Fibroblast of pulmonary artery (primary cell): Measurements from ENCODE around the gene CCDC86.
"Not testable (repeated sequence)": the region's sequence is repeated elsewhere in the genome, so short reads cannot be mapped to it uniquely, and the experiment has no call there.

Source experiments
- DNase-seq: peaks from one replicate; pipeline ENCODE4 v3.0.0-alpha.2; 2010; ENCODE audit warnings: low read depth
- H3K4me3 ChIP-seq: replicated peaks from 2 replicates; pipeline ENCODE4 v1.5.1; 2011; ENCODE audit warnings: low read depth, mild to moderate bottlenecking, control low read depth, low read length, moderate library complexity
- TF ChIP-seq, protein P1 (sequence below): IDR thresholded peaks from 2 replicates; pipeline ENCODE4 v1.5.1; 2011; ENCODE audit warnings: mild to moderate bottlenecking, control low read depth, low read length, inconsistent platforms; ENCODE audit errors: missing control alignments

The CCDC86 gene

DNA sequence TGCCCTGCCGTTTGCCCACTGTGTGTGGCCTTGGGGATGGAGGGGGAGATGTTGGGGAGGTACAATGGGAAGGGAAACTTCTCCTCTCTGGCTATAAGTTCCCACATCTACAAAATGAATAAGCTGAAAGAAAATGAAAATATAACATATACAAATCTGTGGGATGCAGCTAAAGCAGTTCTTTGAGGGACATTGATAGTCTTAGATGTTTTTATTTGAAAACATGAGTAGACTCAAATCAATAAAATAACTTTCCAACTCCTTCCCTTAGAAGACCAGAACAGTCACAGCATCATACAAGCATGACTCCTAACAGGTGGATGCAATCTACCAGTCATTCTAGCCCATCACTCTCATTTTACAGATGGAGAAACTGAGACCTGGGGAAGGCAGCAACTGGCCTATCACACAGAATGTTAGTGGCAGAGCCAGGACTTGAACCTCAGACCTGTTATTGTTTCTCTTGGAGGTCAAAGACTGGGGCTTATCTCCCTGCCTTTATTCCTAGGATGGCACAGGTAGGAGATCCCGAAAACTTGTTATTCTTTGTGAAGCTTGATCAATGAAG, 25.2 kb upstream of the CCDC86 start:
- TF ChIP-seq, protein P1, sequence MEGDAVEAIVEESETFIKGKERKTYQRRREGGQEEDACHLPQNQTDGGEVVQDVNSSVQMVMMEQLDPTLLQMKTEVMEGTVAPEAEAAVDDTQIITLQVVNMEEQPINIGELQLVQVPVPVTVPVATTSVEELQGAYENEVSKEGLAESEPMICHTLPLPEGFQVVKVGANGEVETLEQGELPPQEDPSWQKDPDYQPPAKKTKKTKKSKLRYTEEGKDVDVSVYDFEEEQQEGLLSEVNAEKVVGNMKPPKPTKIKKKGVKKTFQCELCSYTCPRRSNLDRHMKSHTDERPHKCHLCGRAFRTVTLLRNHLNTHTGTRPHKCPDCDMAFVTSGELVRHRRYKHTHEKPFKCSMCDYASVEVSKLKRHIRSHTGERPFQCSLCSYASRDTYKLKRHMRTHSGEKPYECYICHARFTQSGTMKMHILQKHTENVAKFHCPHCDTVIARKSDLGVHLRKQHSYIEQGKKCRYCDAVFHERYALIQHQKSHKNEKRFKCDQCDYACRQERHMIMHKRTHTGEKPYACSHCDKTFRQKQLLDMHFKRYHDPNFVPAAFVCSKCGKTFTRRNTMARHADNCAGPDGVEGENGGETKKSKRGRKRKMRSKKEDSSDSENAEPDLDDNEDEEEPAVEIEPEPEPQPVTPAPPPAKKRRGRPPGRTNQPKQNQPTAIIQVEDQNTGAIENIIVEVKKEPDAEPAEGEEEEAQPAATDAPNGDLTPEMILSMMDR: no peak
- DNase-seq: no peak
- no peak overlapping the region for H3K4me3 ChIP-seq

DNA sequence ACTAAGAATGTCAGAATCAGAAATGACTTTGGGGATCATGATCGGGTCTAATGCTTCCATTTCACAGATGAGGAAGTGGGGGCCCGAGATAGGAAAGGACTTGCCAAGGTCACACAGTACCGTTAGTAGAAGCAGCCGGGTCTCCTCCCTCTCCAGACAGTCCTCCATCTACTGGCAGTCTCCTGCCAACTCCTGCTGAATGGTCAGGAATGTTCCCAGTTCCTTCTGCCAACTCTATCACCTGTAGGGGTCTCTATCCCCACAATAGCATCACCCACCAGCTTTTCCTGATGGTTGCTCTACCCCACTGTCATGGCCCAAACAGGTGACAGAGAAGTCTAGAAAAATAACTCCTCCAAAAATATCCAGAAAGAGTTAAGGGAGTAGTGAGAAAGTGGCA, 23.9 kb upstream of the CCDC86 start:
- no peak overlapping the region for H3K4me3 ChIP-seq
- DNase-seq: no peak
- TF ChIP-seq, protein P1: no peak

DNA sequence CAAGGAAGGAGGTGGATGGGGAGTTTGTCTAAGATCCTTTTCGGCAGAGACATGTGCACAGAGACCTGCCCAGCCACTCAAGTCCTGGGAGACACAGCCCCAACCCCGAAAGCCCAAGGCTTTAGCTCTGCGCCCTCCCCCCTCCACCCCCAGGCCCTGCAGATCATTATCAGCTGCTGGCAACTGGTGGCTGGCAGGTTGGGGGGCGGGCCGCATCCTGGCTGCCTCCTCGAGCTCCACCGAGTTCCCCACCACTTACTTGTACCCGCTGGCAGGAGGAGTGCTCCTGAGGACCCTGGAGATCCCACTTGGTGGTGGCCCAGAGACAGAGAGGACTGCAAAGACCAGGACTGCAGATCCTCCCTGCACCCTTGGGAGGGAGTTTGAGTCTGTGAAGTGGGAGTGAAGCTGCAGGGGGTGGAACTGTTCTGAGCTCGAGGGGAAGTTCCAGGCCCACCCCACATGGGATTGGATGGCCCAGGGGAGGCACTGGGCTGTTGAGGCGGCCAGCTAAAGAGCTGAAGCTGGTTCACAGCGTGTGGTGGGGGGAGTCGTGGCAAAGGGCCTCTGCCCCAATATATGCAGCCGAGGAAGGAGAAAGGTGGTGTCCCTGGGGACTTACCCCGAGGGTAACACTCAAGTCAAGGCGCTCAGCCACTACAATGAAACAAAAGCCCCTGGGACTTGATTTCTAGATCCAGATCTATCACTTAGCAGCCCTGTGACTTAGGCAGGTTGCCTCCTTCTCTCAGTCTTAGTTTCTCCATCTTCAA, 19.9 kb upstream of the CCDC86 start:
- DNase-seq: no peak
- TF ChIP-seq, protein P1: no peak

DNA sequence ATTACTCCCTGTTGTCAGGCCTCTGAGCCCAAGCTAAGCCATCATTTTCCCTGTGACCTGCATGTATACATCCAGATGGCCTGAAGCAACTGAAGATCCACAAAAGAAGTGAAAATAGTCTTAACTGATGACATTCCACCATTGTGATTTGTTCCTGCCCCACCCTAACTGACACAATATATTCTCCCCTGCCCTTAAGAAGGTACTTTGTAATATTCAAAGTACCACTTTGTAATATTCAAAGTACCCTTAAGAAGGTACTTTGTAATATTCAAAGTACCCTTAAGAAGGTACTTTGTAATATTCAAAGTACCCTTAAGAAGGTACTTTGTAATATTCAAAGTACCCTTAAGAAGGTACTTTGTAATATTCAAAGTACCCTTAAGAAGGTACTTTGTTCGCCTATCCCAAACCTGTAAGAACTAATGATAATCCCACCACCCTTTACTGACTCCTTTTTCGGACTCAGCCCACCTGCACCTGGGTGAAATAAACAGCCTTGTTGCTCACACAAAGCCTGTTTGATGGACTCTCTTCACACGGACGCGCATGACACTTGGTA, 18.1 kb upstream of the CCDC86 start:
- not testable (repeated sequence) for DNase-seq, H3K4me3 ChIP-seq

More for the DNA sequence above, 19.9 kb upstream of the CCDC86 start:
- H3K4me3 ChIP-seq: no peak overlapping the region

DNA sequence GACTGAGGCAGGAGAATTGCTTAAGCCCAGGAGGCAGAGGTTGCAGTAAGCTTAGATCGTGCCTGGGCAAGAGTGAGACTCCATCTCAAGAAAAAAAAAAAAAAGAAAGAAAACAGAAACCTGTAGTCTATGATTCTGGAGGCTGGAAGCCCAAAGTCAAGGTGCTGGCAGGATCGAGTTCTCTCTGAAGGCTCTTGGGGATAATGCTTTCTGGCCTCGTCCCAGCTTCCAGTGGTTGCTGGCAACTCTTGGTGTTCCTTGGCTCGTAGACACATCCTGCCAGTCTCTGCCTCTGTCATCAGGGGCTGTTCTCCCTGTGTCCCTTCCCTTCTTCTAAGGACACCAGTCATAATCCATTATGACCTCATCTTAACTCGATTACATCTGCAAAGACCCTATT, 16.8 kb upstream of the CCDC86 start:
- DNase-seq: no peak
- H3K4me3 ChIP-seq: no peak overlapping the region
- TF ChIP-seq, protein P1: no peak

DNA sequence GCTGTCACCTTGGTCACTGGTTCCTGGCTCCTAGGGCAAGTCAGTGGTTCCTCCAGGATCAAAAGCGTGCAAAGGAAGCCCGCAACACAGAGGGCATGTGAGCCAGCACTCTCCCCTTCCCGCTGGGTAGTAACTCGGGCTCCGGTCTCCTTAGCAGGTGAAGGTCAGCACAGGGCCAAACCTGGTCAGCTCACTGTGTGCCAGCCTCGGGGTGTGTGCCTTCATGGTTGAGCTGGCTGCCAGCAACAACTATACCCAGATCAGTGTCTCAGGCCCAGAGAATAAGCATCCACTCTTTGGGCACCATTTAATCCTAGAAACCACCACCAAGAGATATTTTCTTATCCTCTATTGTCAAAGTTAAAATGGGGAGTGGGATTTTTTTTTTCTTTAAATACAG, 16.1 kb upstream of the CCDC86 start:
- H3K4me3 ChIP-seq: no peak overlapping the region
- no peak for DNase-seq
- TF ChIP-seq, protein P1: no peak

DNA sequence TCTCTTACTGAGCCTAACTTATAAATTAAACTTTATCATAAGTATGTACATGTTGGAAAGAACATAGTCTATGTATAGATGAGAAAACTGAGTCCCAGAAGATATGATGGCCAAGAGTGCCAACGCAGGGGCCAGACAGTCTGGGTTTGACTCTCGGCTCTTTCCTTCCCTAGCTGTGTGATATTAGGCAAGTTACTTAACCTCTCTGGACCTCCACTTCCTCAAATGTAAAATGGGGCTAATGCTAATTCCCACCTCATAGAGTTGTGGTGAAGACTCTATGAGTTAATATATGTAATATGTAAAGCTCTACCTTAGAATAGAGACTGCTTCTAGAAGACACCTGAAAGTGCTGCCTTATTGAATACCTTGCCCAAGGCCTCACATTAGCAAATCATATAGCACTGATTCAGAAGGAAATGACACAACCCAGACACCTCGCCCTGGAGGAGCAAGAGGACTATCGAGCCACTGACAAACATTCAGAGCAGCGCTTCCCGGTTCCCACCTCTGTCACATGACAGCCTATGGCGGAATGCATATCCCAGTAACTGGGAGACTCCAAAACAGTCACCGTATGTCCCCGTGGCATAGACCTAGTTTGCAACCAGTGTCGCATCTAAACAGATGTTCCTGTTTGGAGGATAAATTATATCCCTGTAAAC, 11.3 kb upstream of the CCDC86 start:
- no peak for DNase-seq
- TF ChIP-seq, protein P1: no peak
- no peak overlapping the region for H3K4me3 ChIP-seq
